ENCODE data around the gene LRRC28.

- TF ChIP-seq GATA2 (IDR thresholded peaks at IDR 0.05; ENCODE audit: low read depth, low read length) (no peak), GATA3 (IDR thresholded peaks at IDR 0.05; ENCODE audit: low read depth, low read length) (no peak)
These were observed 154.8 kb downstream of the LRRC28 start for GRCh38 chr15:99406120-99406519.

All from SH-SY5Y (cell line).